Measurements from ENCODE around the gene SPTAN1. TPM values are rescaled to one million over a fixed set of nuclear protein-coding genes. Genes with fewer than 3 reads are reported as not detected.

The SPTAN1 gene
- total RNA-seq, 2 experiments from 2014 or later = 228 TPM

DNA sequence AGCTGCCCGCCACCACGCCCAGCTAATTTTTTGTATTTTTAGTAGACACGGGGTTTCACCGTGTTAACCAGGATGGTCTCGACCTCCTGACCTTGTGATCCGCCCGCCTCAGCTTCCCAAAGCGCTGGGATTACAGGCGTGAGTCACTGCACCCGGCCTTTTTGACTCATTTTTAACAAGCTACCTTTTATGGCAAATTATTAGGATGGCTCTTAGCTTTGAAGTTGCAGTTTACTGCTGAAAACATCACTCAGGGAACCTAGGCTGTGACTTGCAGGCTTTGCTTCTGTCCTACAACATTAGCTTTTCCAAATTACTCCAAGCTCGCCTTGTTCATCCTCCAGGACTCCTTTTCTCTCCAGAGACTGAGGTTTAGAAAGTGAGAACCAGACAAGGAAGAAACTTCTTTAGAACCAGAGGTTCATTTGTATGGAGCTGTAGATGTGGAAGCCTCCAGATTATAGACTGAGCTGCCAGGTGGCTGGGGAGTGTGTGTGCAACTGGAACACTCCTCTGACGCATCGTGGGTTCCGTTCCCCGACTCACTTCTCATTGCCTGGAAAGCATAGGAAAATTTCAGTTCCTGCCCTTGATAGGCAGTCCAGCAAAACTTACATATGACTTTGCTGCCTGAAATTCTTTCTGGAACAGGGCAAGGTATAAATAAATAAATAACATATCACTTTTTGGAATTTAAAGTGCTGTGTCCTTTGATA, 23.8 kb upstream of the SPTAN1 start:
- Mint-ChIP-seq H3K27me3 (no peaks in the 10 kb centered on the region), H3K4me3 (no peak overlapping the region), H3K36me3 (peaks cover 39% of the 10 kb centered on the region), H3K4me1 (ENCODE audit: low read depth) (no peaks in the 10 kb centered on the region), H3K9me3 (no peaks in the 10 kb centered on the region), H3K27ac (no peak overlapping the region)
- CTCF ChIA-PET = no interaction called here
- intact Hi-C loops (cut with micrococcal nuclease) = no loop called here
- DNase-seq = no peak
- POLR2A ChIA-PET = interaction anchor here (1.3 kb wide), 1 partner anchor 21 kb away, joined by 3 read pairs; no protein-coding TSS in a partner anchor

DNA sequence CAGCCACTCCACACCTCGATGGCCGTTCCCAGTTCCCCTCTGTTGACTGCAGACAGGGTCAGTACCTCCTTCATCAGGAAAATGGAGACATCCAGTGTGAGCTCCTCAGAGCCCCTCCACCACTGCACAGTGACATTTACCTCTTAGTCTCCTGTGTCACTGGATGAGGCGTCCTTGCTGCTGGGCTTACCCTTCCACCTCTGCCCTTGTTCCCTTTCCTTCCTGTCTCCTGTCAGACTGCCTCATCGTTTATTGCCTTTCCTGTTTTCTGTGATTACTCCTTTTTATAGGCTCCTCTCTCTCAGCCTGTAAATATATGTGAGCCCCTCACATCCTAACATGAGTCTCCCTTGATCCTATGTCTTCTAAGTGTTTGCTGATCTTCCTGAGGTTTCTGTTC, 23.2 kb upstream of the SPTAN1 start:
- no peaks in the 10 kb centered on the region for H3K27me3 Mint-ChIP-seq
- intact Hi-C loops (cut with micrococcal nuclease) = no loop called here
- no peak overlapping the region for H3K27ac Mint-ChIP-seq
- ChIA-PET POLR2A (interaction anchor here (1.3 kb wide), 1 partner anchor 21 kb away, joined by 3 read pairs; no protein-coding TSS in a partner anchor), CTCF (no interaction called here)
- H3K9me3 Mint-ChIP-seq = no peaks in the 10 kb centered on the region
- H3K4me1 Mint-ChIP-seq (ENCODE audit: low read depth) = no peaks in the 10 kb centered on the region
- DNase-seq = no peak
- H3K4me3 Mint-ChIP-seq = no peak overlapping the region
- H3K36me3 Mint-ChIP-seq = peaks cover 43% of the 10 kb centered on the region

DNA sequence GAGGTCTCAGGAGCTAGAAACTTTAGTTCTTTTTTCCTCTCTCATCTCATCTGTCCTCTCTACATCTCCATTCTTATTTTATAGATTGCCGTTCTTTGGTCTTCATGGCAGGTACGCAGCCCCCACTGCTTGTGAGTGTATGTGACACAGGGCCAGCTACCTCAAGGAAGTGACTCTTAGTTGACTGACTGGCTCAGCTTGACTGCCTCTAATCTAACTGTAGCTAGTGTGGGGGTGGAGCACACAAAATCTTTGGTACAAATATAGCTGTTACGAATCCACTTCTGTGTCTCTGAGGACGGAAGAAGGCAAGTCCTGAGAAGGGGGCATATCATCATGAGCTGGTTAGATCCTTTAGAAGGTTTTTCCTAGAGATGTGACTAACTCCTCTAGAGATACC, 19.8 kb upstream of the SPTAN1 start:
- Mint-ChIP-seq H3K9me3 (no peaks in the 10 kb centered on the region), H3K27me3 (no peaks in the 10 kb centered on the region), H3K4me1 (ENCODE audit: low read depth) (no peaks in the 10 kb centered on the region), H3K4me3 (no peak overlapping the region), H3K36me3 (peaks cover 34% of the 10 kb centered on the region), H3K27ac (no peak overlapping the region)
- POLR2A ChIA-PET = no interaction called here
- DNase-seq = no peak
- intact Hi-C loops (cut with micrococcal nuclease) = no loop called here
- CTCF ChIA-PET = interaction anchor here (0.7 kb wide), 1 partner anchor 237 kb away, joined by 3 read pairs; no protein-coding TSS in a partner anchor

DNA sequence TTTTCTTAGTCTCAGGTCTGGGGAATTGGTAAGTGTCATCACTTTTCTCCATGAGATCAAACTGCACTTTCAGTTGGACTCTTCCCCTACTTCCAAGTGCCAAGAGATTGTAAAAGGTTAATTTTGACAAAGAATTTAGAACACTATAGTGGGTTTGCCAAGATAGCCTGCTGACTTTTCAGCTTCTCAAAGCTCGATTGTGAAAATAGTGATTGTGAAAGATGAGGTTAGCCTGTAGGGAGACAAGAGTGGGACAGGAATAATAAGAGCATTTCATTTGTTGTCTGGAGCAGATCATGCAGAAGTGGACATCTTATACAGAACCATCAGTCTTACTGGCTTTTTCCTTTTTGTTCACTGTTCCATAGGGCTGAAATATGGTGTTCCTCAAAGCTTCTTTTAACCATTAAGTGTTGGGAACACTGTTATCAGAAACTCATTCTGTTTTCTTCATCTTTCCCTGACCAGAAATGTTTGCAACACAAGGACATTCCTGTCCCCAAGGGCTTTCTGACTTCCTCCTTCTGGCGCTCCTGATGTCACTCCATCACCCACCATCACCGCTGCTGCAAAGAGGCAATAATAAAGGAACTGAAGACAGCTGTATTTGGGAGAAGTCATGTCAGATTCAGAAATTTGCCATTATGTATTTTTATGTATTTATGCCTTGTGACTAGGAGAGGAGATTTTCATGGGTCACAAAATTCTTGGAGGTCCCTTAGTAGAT, 11.6 kb upstream of the SPTAN1 start:
- Mint-ChIP-seq H3K36me3 (peaks cover 36% of the 10 kb centered on the region), H3K27ac (peak overlapping the region; percentile 8), H3K4me3 (no peak overlapping the region), H3K4me1 (ENCODE audit: low read depth) (peaks cover 7% of the 10 kb centered on the region), H3K9me3 (no peaks in the 10 kb centered on the region), H3K27me3 (no peaks in the 10 kb centered on the region)
- ChIA-PET CTCF (no interaction called here), POLR2A (interaction anchor here (1.6 kb wide), 1 partner anchor 9 kb away, joined by 5 read pairs; no protein-coding TSS in a partner anchor)
- intact Hi-C loops (cut with micrococcal nuclease) = no loop called here
- DNase-seq = no peak

DNA sequence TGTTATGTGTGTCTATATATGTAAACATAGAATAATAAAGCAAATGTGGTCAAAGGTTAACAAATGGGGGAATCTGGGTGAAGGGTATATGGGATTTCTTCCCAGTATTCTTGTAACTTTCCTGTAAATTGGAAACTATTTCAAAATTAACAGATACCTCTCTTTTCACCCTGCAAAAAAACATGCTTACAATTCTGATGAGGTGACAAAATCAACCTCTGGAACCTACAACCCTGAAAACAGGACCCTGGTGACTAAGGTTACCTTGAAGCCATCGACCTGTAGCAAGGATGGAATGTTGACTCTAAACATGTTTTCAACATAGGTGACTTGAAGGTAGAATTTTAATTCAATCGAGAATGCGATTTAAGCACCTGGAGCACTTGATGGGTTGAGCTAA, 5.9 kb upstream of the SPTAN1 start:
- Mint-ChIP-seq H3K4me3 (no peak overlapping the region), H3K4me1 (ENCODE audit: low read depth) (peaks cover 29% of the 10 kb centered on the region), H3K27me3 (no peaks in the 10 kb centered on the region), H3K9me3 (no peaks in the 10 kb centered on the region), H3K27ac (no peak overlapping the region), H3K36me3 (peaks cover 9% of the 10 kb centered on the region)
- DNase-seq = no peak
- POLR2A ChIA-PET = interaction anchor here (0.6 to 1.1 kb wide), 2 partner anchors 22 to 268 kb away, joined by 3 read pairs; no protein-coding TSS in a partner anchor
- intact Hi-C loops (cut with micrococcal nuclease) = no loop called here
- CTCF ChIA-PET = no interaction called here

DNA sequence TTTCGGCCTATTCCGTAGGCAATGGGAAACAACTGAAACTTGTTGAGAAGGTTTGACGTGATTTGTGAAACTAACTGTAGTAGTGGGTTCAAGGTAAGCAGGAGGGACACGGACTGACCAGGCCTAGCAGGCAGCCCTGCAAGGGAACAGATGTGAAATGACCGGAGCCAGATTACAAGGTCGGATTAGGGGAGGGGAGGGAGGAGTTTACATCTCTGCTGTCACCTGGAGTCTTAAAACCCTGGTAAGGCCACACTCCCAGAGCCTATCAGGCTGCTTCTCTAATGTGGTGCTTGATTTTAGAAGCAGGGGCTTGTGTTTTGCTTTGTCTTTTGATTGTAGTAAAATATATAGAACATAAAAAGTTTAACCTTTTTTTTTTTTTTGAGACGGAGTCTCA, 3.5 kb upstream of the SPTAN1 start:
- Mint-ChIP-seq H3K27me3 (no peaks in the 10 kb centered on the region), H3K27ac (no peak overlapping the region), H3K4me1 (ENCODE audit: low read depth) (peaks cover 34% of the 10 kb centered on the region), H3K4me3 (no peak overlapping the region), H3K9me3 (no peaks in the 10 kb centered on the region), H3K36me3 (peaks cover 2% of the 10 kb centered on the region)
- ChIA-PET POLR2A (no interaction called here), CTCF (no interaction called here)
- no peak for DNase-seq
- intact Hi-C loops (cut with micrococcal nuclease) = no loop called here

DNA sequence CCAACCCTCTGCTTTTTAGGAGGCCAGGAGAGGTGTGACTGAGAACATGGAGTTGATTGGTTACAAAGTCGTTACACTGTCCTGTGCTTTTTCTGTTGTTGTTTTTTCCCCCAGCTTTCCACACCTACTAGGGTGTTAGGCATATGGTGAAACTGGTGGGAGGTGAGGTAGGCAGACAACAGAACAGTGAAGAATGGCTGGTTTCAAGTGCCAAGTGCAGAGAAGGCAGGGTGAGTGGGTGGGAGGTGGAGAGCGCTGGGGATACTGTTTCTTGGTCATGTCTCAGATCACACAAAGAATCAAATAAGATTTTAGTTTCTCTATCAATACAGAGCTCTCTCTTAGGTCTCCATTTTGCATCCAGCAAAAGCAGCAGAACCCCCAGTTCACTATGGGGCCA, 2.2 kb upstream of the SPTAN1 start:
- POLR2A ChIA-PET = interaction anchor here (0.6 to 1.9 kb wide), 8 partner anchors 8 to 486 kb away, joined by 3 to 7 read pairs (median 4); partner anchors contain the start of gene MIGA2
- peak overlapping the region; percentile 53 for H3K4me3 Mint-ChIP-seq
- DNase-seq = peak; percentile 76

DNA sequence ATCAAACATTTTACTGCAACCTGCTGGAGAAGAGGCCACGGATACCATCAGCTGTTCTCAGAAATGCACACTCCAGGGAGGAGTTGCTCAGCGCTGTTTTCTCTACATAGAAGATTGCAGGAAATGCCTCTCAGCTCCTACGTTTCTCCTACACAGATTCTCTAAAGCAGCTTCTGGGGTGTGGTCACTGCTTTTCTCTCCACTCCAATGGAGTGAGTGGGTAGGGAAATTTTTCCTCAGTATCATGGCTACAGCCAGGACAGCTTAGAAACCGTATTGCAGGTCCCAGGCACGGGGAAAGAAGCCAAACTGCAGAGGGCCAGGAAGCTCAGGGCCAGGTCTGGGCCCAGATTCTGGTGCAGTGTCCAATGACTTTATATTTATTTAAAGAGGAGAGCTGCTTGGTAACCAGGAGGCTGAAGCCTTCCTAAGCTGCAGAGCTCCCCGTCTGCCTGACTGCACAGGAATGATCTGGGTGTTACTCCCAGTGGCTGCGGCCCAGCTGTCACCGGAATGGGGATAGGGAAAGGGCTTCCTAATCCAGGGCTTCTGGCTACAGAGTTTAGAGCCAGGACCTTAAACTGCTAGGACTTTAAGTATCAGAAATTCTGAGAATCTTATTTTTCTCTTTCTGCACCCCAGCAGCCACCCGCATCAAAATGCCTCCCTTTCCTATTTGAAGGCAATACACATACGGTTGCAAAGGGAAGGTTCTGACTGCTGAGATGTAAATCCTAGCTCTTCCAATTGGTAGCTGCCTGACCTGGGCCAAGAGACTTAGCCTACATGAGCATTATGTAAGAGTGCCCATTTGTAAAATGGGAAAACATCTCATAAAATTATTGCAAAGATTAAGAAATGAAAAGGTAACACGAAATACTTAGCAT, 1.4 kb upstream of the SPTAN1 start:
- Mint-ChIP-seq H3K9me3 (no peaks in the 10 kb centered on the region), H3K36me3 (peaks cover 2% of the 10 kb centered on the region), H3K4me1 (ENCODE audit: low read depth) (peaks cover 32% of the 10 kb centered on the region), H3K27me3 (no peaks in the 10 kb centered on the region), H3K27ac (peak overlapping the region; percentile 95), H3K4me3 (peak overlapping the region; percentile 96)
- peak; percentile 19 for DNase-seq
- CTCF ChIA-PET = interaction anchor here (1.0 to 2.5 kb wide), 8 partner anchors 9 to 479 kb away, joined by 3 to 12 read pairs (median 4); partner anchors contain the start of genes CERCAM and ENDOG
- intact Hi-C loops (cut with micrococcal nuclease) = loop anchor here (2.0 to 5.0 kb wide), 2 partner anchors 331 to 398 kb away; partner anchors contain the start of genes KYAT1 and LRRC8A
- POLR2A ChIA-PET = interaction anchor here (0.6 to 2.6 kb wide), 9 partner anchors 8 to 480 kb away, joined by 3 to 8 read pairs (median 4); partner anchors contain the start of gene GLE1

More for the DNA sequence above, 2.2 kb upstream of the SPTAN1 start:
- H3K27me3 Mint-ChIP-seq = no peaks in the 10 kb centered on the region
- H3K4me1 Mint-ChIP-seq (ENCODE audit: low read depth) = peaks cover 34% of the 10 kb centered on the region
- peaks cover 2% of the 10 kb centered on the region for H3K36me3 Mint-ChIP-seq
- CTCF ChIA-PET = interaction anchor here (1.1 to 2.5 kb wide), 6 partner anchors 9 to 480 kb away, joined by 3 to 12 read pairs (median 4); partner anchors contain the start of genes CERCAM and ENDOG
- H3K9me3 Mint-ChIP-seq = no peaks in the 10 kb centered on the region
- H3K27ac Mint-ChIP-seq = peak overlapping the region; percentile 95
- intact Hi-C loops (cut with micrococcal nuclease) = loop anchor here (2.0 to 5.0 kb wide), 2 partner anchors 332 to 399 kb away; partner anchors contain the start of genes KYAT1 and LRRC8A

DNA sequence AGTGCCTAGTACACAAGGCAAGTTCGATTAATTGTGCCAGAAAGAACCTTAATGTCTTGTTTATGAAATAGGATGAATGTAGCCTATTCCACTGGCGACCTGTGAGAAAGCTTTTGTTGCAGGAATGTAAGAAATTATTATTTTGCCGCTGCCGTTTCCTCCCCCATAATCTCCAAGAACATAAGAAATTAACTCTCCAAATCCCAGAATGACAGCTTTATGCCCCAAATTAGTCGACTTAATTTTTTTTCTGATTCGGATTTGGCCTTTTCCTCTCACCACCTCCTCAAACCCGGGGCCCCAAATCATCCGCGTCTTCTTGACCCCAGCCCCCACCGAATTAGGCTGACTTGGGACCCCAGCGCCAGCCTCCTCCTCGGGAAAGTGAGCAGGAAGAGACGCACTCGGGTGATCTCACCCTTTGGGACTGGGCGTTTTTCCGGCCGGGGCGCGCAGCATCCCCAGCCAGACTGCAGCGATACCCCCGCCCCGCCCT, 682 bp upstream of the SPTAN1 start:
- Mint-ChIP-seq H3K27me3 (no peaks in the 10 kb centered on the region), H3K27ac (peak overlapping the region; percentile 95), H3K36me3 (peaks cover 2% of the 10 kb centered on the region), H3K4me3 (peak overlapping the region; percentile 96), H3K9me3 (no peaks in the 10 kb centered on the region), H3K4me1 (ENCODE audit: low read depth) (peaks cover 32% of the 10 kb centered on the region)
- no peak for DNase-seq
- intact Hi-C loops (cut with micrococcal nuclease) = loop anchor here (1.0 to 5.0 kb wide), 7 partner anchors 35 to 477 kb away; partner anchors contain the start of genes GLE1, KYAT1, LRRC8A and ODF2
- CTCF ChIA-PET = interaction anchor here (1.0 to 2.5 kb wide), 4 partner anchors 11 to 266 kb away, joined by 3 to 10 read pairs (median 4); partner anchors contain the start of gene ENDOG
- POLR2A ChIA-PET = interaction anchor here (0.8 to 2.6 kb wide), 8 partner anchors 8 to 278 kb away, joined by 3 to 8 read pairs (median 4); partner anchors contain the start of genes GLE1, GOLGA2, SPOUT1 and SWI5

DNA sequence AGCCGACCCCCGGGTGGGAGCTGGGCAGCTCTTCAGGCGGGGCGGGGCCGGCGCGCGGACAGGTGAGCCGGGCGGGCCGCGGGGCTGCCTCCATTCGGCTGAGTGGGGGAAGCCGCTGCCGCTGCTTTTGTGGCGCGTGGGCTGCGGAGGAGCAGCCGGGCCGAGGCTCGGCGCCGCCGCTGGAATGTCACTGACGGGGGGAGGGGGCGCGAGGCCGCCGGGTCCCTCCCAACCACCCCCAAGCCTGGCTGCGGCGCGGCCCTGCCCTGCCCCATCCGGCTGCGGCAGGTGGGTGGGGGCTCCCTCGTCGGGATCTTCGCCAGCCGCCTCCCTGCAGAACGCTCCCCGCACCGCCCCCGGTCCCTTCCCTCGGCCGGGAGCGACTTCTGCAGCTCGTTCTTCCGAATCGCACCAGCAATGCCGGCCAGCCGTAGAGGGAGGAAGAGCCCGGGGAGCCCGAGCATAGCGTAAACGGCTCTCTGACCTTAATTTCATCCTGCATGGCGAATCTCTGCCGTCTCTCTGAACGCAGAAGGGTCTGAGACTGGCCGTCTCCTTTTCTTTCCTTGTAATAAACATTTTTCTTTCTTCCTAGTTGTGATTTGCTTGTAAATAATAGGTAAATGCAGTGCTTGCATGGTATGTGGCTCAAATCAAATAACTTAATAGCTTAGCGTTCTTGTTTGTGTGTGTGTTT, 505 bp downstream of the SPTAN1 start:
- no peaks in the 10 kb centered on the region for H3K9me3 Mint-ChIP-seq
- peak; percentile 68 for DNase-seq
- H3K36me3 Mint-ChIP-seq = peaks cover 2% of the 10 kb centered on the region
- ChIA-PET POLR2A (interaction anchor here (0.6 to 2.6 kb wide), 14 partner anchors 9 to 328 kb away, joined by 3 to 8 read pairs (median 4); partner anchors contain the start of genes CERCAM, GLE1, GOLGA2 and KYAT1), CTCF (interaction anchor here (0.7 kb wide), 1 partner anchor 334 kb away, joined by 3 read pairs; no protein-coding TSS in a partner anchor)
- intact Hi-C loops (cut with micrococcal nuclease) = loop anchor here (1.0 to 5.0 kb wide), 6 partner anchors 34 to 476 kb away; partner anchors contain the start of genes GLE1, KYAT1, LRRC8A and ODF2
- H3K4me3 Mint-ChIP-seq = no peak overlapping the region
- H3K27me3 Mint-ChIP-seq = no peaks in the 10 kb centered on the region
- no peak overlapping the region for H3K27ac Mint-ChIP-seq
- H3K4me1 Mint-ChIP-seq (ENCODE audit: low read depth) = peaks cover 34% of the 10 kb centered on the region
